GM21529 (cell line): ENCODE measurements around the gene RABIF.
"Not testable (repeated sequence)": the region's sequence is repeated elsewhere in the genome, so short reads cannot be mapped to it uniquely, and the experiment has no call there.

Experiments
- ATAC-seq: cut with Tn5 transposase; IDR thresholded peaks from one replicate; pipeline ENCODE4 v1.9.1; 2021; ENCODE audit not compliant: unreplicated experiment

RABIF gene

DNA sequence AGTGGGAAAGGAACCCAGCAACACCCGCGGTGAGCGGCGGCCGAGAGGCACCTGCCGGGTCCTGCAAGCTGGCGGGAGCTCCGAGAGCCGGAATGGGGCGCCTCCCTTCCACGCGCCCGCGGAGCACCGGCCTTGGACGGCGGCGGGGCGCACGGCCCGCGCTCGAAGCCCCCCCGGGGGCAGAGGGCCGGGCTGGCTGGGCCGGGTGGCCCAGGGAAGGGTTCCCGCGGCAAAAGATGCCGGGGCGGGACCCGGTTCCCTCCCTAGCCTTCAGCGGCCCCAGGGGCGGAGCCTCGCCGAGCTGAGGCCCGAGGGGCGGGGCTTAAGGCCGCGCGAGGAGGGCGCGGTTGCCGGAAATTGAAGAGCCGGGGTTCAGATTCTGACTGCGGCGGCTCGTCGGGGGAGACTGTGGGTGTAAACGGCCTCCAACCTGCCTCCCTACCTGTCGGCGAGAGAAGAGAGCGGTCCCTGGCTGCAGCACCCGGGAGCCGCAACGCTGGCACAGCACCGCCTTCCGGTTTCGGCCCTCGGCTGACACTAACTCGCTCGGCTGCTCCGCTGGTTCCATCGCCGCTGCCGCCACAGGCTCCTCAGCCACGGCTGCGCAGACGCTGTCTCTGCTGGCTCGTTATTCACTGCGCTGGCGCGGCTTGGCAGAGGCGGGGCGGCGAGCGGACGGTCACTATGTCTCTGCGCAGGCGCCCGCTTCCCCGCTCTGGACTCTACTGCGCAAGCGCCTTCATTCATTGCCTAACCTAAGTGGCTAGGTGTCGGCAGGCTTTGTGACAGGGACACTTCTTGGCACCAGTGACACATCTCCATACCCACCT is at the start of gene RABIF:
TSS of gene RABIF (minus strand) at position 619 of the 830 bp plus-strand sequence. CDS start at position 568, 51 bp downstream.
- peak; percentile 90 for ATAC-seq

DNA sequence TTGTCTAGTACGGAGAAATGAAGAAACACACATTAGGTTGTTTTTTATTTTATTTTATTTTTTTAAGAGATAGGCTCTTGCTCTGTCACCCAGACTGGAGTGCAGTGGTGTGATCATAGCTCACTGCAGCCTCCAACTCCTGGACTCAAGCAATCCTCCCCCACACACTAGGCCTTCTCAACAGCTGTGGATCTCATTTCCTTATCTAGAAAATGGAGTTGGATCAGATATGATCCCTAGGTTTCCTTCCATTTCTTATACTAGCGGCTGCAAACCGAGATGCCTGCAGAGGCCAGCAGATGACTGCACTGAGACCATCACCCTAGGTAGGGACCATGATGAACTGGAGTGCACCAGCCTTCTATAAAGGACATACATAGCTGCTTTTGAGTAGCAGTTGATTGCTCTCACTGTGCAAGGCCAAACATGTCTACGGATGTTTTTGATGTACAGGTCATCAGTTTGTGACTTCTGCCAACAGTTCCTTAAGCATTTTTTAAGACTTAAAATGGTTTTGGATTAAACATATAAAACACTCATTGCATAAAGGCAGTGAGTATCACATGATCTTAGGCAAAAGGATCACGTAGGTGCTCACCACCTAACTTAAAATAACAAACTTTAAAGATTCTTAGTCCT is 49.5 kb upstream of the RABIF start:
- no peak for ATAC-seq

- ATAC-seq = not testable (repeated sequence)
Observed at GRCh38 chr1:202936409-202936808, 47.5 kb upstream of the RABIF start.

GRCh38 chr1:202935844-202936243 is 46.9 kb upstream of the RABIF start:
- ATAC-seq = no peak

DNA sequence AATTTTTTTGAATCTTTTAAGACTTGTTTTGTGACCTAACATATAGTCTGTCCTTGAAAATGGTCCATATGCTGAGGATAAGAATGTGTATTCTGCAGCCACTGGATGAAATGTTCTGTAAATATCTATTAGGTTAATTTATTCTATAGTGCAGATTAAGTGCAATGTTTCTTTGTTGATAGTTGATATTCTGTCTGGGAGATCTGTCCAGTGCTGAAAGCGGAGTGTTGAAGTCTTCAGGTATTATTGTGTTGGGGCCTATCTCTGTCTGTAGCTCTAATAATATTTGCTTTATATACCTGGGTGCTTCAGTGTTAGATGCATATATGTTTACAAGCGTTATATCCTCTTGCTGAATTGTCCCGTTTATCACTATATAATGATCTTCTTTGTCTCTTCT is 45.8 kb upstream of the RABIF start:
- ATAC-seq = no peak

DNA sequence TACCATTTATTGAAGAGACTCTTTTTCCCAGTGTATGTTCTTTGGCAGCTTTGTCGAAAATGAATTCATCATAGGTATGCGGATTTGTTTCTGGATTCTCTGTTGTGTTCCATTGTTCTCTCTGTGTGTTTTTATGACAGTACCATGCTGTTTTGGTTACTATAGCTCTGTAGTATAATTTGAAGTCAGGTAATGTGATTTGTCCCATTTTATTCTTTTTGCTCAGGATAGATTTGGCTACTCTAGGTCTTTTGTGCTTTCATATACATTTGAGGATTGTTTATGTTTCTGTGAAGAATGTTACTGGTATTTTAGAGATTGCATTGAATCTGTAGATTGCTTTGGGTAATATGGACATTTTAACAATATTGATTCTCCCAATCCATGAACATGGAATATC is 43.5 kb upstream of the RABIF start:
- no peak for ATAC-seq

- ATAC-seq = peak; percentile 91
Observed at GRCh38 chr1:202926581-202927491, 37.9 kb upstream of the RABIF start, which contains the start of gene KLHL12. Gene KLHL12 (minus strand): TSS chr1:202927234. CDS start chr1:202925162, 2,072 bp downstream.

- no peak for ATAC-seq
Observed at GRCh38 chr1:202923533-202923932, 34.6 kb upstream of the RABIF start.

GRCh38 chr1:202919615-202920014 is 30.7 kb upstream of the RABIF start:
- ATAC-seq = no peak

DNA sequence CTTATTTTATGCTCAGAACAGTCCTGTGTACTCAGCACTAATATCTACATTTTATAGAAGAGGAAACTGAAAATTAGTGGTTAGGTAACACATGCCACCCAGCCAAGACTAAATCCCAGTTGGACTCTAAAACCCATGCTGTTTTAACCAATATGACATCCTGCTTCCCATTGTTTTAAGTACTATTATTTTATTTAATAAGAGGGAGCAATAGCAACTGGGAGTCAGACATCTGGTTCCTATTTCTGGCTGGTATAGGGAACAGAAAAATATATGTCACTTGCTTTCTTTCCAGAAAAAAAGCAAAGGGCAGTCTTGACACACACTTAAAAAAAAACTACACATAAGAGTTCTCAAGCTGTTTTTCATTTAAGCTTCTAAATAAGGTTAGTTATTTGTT is 26.2 kb upstream of the RABIF start:
- no peak for ATAC-seq

DNA sequence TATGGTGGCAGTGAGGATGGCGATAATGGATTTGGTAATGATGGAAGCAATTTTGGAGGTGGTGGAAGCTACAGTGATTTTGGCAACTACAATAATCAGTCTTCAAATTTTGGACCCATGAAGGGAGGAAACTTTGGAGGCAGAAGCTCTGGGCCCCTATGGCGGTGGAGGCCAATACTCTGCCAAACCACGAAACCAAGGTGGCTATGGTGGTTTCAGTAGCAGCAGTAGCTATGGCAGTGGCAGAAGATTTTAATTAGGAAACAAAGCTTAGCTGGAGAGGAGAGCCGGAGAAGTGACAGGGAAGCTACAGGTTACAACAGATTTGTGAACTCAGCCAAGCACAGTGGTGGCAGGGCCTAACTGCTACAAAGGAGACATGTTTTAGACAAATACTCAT is 23.5 kb upstream of the RABIF start:
- not testable (repeated sequence) for ATAC-seq

DNA sequence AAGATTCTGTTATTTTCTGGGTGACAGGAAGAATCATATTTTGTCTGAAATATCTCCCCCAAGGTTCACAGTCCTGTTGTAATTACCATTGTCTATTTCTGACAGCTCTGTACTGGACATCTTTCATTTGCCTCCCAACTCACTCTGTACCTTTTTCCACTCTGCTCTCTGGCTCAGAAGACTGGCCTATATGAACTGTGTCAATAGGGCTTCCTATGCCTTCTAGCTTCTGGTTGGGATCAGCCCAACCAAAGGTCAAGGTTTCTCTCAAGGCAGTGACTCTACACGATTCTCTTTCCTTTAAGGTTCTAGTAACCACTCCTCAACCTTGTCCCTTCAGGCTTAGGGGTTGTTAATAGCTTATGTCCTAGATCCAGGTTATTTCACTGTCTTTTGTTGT is 20.5 kb upstream of the RABIF start:
- no peak for ATAC-seq

GRCh38 chr1:202908998-202909397 is 20.0 kb upstream of the RABIF start:
- ATAC-seq = no peak

GRCh38 chr1:202905331-202905730 is 16.4 kb upstream of the RABIF start:
- ATAC-seq = no peak

GRCh38 chr1:202903808-202904207 is 14.9 kb upstream of the RABIF start:
- ATAC-seq = not testable (repeated sequence)

DNA sequence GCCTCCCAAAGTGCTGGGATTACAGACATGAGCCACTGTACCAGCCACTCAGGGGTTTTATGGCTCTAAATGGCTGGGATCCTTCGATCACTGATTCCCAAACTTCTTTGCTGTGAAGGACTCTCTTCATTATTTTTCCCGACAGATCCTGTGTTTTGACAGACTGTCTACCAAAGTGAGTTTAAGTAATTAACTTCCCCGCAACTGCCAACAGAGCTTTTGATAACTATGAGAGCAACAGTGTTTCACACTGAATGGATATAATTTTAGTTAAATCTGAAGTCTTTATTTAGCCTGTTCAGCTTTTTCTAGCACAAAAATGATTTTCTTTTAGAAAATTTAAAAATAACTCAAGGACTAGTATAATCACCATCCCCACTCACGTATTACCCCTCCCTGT is 12.6 kb upstream of the RABIF start:
- ATAC-seq = no peak

DNA sequence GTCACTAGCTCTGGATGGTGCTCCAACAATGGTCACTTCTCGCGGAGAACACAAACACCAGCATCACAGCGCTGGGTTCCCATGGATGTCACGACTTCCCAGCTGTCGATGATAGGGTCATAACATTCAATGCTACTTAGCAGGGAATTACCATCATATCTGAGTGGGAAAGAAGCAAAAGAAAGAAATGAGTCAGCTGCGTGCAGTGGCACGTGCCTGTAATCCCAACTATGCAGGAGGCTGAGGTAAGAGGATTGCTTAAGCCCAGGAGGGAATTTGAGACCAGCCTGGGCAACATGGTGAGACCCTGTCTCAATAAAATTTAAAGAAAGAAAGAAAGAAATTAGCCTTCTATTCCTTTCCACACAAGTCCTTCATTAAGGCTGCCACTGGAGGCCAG is 3.6 kb upstream of the RABIF start:
- ATAC-seq = no peak

DNA sequence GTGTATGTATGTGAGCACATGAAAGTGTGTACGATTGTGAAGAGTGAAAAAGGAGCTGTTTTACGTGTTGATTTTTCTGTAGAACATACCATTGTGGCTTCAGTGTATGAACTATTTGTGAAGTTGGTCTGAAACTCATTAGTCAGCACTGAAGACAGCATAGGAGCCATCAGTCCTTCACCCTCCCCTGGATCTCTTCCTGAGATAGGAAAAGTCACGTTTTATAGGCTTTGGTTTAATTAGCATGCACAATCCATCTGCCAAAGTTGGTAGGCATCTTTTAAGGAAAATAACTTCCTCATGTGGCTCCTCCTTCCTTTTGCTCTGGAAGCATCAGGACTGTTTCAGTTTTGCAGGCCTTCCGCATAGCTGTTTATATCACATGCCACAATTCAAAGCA is 1.4 kb upstream of the RABIF start:
- ATAC-seq = no peak

GRCh38 chr1:202888221-202888530 is 773 bp downstream of the RABIF start:
- no peak for ATAC-seq

- ATAC-seq = no peak
Observed at GRCh38 chr1:202880961-202881460, 7.9 kb downstream of the RABIF start.

- no peak for ATAC-seq
Observed at GRCh38 chr1:202880062-202880461, 8.9 kb downstream of the RABIF start.
